Measurements from ENCODE around the gene EVPL. TPM values are rescaled to one million over a fixed set of nuclear protein-coding genes. Genes with fewer than 3 reads are reported as not detected.
"Not testable (repeated sequence)": the region's sequence is repeated elsewhere in the genome, so short reads cannot be mapped to it uniquely, and the experiment has no call there.

Gene EVPL
- total and polyA plus RNA-seq, 2 donors from 2014 or later: 11.1 to 23.5 TPM

GRCh38 chr17:75970626-75971025 is 56.5 kb downstream of the EVPL start:
- Histone ChIP-seq H3K4me1 (ENCODE audit: control insufficient read depth in 2 of 3, insufficient read depth in 2 of 3, low read depth in 1 of 3, low read length in 3 of 3) (peaks cover 0 to 4% (median 0%) of the 10 kb centered on the region in 3 donors), H3K27ac (ENCODE audit: low read depth in 2 of 2, low read length in 2 of 2) (no peak overlapping the region), H3K9ac (ENCODE audit: low read length in 3 of 3) (no peak overlapping the region), H3K4me3 (ENCODE audit: low read length in 3 of 3) (no peak overlapping the region), H3K27me3 (ENCODE audit: control insufficient read depth, insufficient read depth, low read length) (no peaks in the 10 kb centered on the region), H3K36me3 (ENCODE audit: control insufficient read depth in 2 of 3, insufficient read depth in 3 of 3, low read length in 3 of 3) (peaks cover 2 to 7% (median 7%) of the 10 kb centered on the region in 3 donors), H3K9me3 (ENCODE audit: control insufficient read depth in 2 of 3, insufficient read depth in 1 of 3, low read length in 3 of 3) (no peaks in the 10 kb centered on the region)
- TF ChIP-seq CTCF (IDR thresholded peaks at IDR 0.05; ENCODE audit: borderline replicate concordance, extremely low read depth, insufficient read depth): no peak
- no peak for FAIRE-seq
- intact Hi-C loops (cut with DNase I): no loop called here
- DNase-seq: no peak

- peaks cover 2 to 7% (median 7%) of the 10 kb centered on the region in 3 donors for H3K36me3 ChIP-seq (ENCODE audit: control insufficient read depth in 2 of 3, insufficient read depth in 3 of 3, low read length in 3 of 3)
- no peak for FAIRE-seq
Measured at GRCh38 chr17:75970011-75970523, 57.0 kb downstream of the EVPL start.

GRCh38 chr17:75969044-75969443 is 58.1 kb downstream of the EVPL start:
- FAIRE-seq; H3K27ac ChIP-seq (ENCODE audit: low read depth in 2 of 2, low read length in 2 of 2); H3K27me3 ChIP-seq (ENCODE audit: control insufficient read depth, insufficient read depth, low read length); H3K9me3 ChIP-seq (ENCODE audit: control insufficient read depth in 2 of 3, insufficient read depth in 1 of 3, low read length in 3 of 3); DNase-seq; H3K4me1 ChIP-seq (ENCODE audit: control insufficient read depth in 2 of 3, insufficient read depth in 2 of 3, low read depth in 1 of 3, low read length in 3 of 3); H3K4me3 ChIP-seq (ENCODE audit: low read length in 3 of 3); intact Hi-C loops (cut with DNase I); H3K9ac ChIP-seq (ENCODE audit: low read length in 3 of 3); H3K36me3 ChIP-seq (ENCODE audit: control insufficient read depth in 2 of 3, insufficient read depth in 3 of 3, low read length in 3 of 3): not testable (repeated sequence)

More at GRCh38 chr17:75970011-75970523, 57.0 kb downstream of the EVPL start:
- intact Hi-C loops (cut with DNase I): no loop called here
- Histone ChIP-seq H3K4me1 (ENCODE audit: control insufficient read depth in 2 of 3, insufficient read depth in 2 of 3, low read depth in 1 of 3, low read length in 3 of 3) (peaks cover 0 to under 1% (median 0%) of the 10 kb centered on the region in 3 donors), H3K9me3 (ENCODE audit: control insufficient read depth in 2 of 3, insufficient read depth in 1 of 3, low read length in 3 of 3) (no peaks in the 10 kb centered on the region), H3K27me3 (ENCODE audit: control insufficient read depth, insufficient read depth, low read length) (no peaks in the 10 kb centered on the region), H3K4me3 (ENCODE audit: low read length in 3 of 3) (no peak overlapping the region), H3K9ac (ENCODE audit: low read length in 3 of 3) (no peak overlapping the region), H3K27ac (ENCODE audit: low read depth in 2 of 2, low read length in 2 of 2) (no peak overlapping the region)
- no peak for TF ChIP-seq CTCF (IDR thresholded peaks at IDR 0.05; ENCODE audit: borderline replicate concordance, extremely low read depth, insufficient read depth)
- no peak for DNase-seq

- TF ChIP-seq CTCF (IDR thresholded peaks at IDR 0.05; ENCODE audit: borderline replicate concordance, extremely low read depth, insufficient read depth): no peak
- no peaks in the 10 kb centered on the region for H3K4me1 ChIP-seq (ENCODE audit: control insufficient read depth in 2 of 3, insufficient read depth in 2 of 3, low read depth in 1 of 3, low read length in 3 of 3)
- FAIRE-seq: no peak
Measured at GRCh38 chr17:75965468-75965867, 61.6 kb downstream of the EVPL start.

More at GRCh38 chr17:75965468-75965867, 61.6 kb downstream of the EVPL start:
- peaks cover 0 to 2% (median 2%) of the 10 kb centered on the region in 3 donors for H3K36me3 ChIP-seq (ENCODE audit: control insufficient read depth in 2 of 3, insufficient read depth in 3 of 3, low read length in 3 of 3)
- no peak overlapping the region for H3K9ac ChIP-seq (ENCODE audit: low read length in 3 of 3)
- H3K27me3 ChIP-seq (ENCODE audit: control insufficient read depth, insufficient read depth, low read length): no peaks in the 10 kb centered on the region
- DNase-seq: no peak
- intact Hi-C loops (cut with DNase I): no loop called here
- H3K27ac ChIP-seq (ENCODE audit: low read depth in 2 of 2, low read length in 2 of 2): no peak overlapping the region
- H3K4me3 ChIP-seq (ENCODE audit: low read length in 3 of 3): no peak overlapping the region
- no peaks in the 10 kb centered on the region for H3K9me3 ChIP-seq (ENCODE audit: control insufficient read depth in 2 of 3, insufficient read depth in 1 of 3, low read length in 3 of 3)
